ENCODE data around the gene WDR91. TPM values are rescaled to one million over a fixed set of nuclear protein-coding genes. Genes with fewer than 3 reads are reported as not detected.

The WDR91 gene
- total RNA-seq, 3 donors from 2014 or later (not counting 1 experiment from before 2014, with no cell fraction given): 28.7 to 42.0 (median 39.2) TPM

- H3K4me1 ChIP-seq (ENCODE audit: control insufficient read depth, insufficient read depth, low read length): no peaks in the 10 kb centered on the region
- no peak for TF ChIP-seq CTCF (IDR thresholded peaks at IDR 0.05)
- no peak overlapping the region for H3K27ac ChIP-seq (ENCODE audit: low read length)
- H3K9me3 ChIP-seq (ENCODE audit: control insufficient read depth, insufficient read depth, low read length): no peaks in the 10 kb centered on the region
- intact Hi-C loops (cut with micrococcal nuclease): no loop called here
- no peaks in the 10 kb centered on the region for H3K36me3 Mint-ChIP-seq
- no peak overlapping the region for H3K27ac Mint-ChIP-seq
- WGBS (ENCODE audit: insufficient coverage): 92% methylated on average over 13 of the region's 13 CpGs
- H3K4me3 Mint-ChIP-seq: no peak overlapping the region
- no peak overlapping the region for H3K4me3 ChIP-seq (ENCODE audit: low read length)
- H3K27me3 ChIP-seq (ENCODE audit: control insufficient read depth, insufficient read depth, low read length): no peaks in the 10 kb centered on the region
- H3K27me3 Mint-ChIP-seq (ENCODE audit: low read depth in 2 of 2): no peaks in the 10 kb centered on the region
- no peaks in the 10 kb centered on the region for H3K36me3 ChIP-seq (ENCODE audit: control insufficient read depth, insufficient read depth, low read length)
- ATAC-seq (no peak), DNase-seq (no peak)
- no peaks in the 10 kb centered on the region for H3K4me1 Mint-ChIP-seq
- H3K9me3 Mint-ChIP-seq: no peaks in the 10 kb centered on the region
These were observed 21.4 kb upstream of the WDR91 start for GRCh38 chr7:135232720-135233119.

GRCh38 chr7:135232087-135232486 lies 20.8 kb upstream of the WDR91 start:
- Histone ChIP-seq H3K4me1 (ENCODE audit: control insufficient read depth, insufficient read depth, low read length) (no peaks in the 10 kb centered on the region), H3K4me3 (ENCODE audit: low read length) (no peak overlapping the region), H3K27me3 (ENCODE audit: control insufficient read depth, insufficient read depth, low read length) (no peaks in the 10 kb centered on the region), H3K9me3 (ENCODE audit: control insufficient read depth, insufficient read depth, low read length) (no peaks in the 10 kb centered on the region), H3K36me3 (ENCODE audit: control insufficient read depth, insufficient read depth, low read length) (no peaks in the 10 kb centered on the region), H3K27ac (ENCODE audit: low read length) (no peak overlapping the region)
- no peaks in the 10 kb centered on the region for H3K27me3 Mint-ChIP-seq (ENCODE audit: low read depth in 2 of 2)
- H3K9me3 Mint-ChIP-seq: no peaks in the 10 kb centered on the region
- H3K4me1 Mint-ChIP-seq: no peaks in the 10 kb centered on the region
- DNase-seq (no peak), ATAC-seq (no peak)
- WGBS (ENCODE audit: insufficient coverage): 91% methylated on average over 6 of the region's 6 CpGs
- no peak overlapping the region for H3K4me3 Mint-ChIP-seq
- H3K36me3 Mint-ChIP-seq: no peaks in the 10 kb centered on the region
- no peak for TF ChIP-seq CTCF (IDR thresholded peaks at IDR 0.05)
- H3K27ac Mint-ChIP-seq: no peak overlapping the region
- intact Hi-C loops (cut with micrococcal nuclease): no loop called here

- H3K4me1 ChIP-seq (ENCODE audit: control insufficient read depth, insufficient read depth, low read length): no peaks in the 10 kb centered on the region
- ATAC-seq (no peak), DNase-seq (no peak)
- H3K4me3 ChIP-seq (ENCODE audit: low read length): no peak overlapping the region
- H3K9me3 ChIP-seq (ENCODE audit: control insufficient read depth, insufficient read depth, low read length): no peaks in the 10 kb centered on the region
- Mint-ChIP-seq H3K27me3 (ENCODE audit: low read depth in 2 of 2) (no peaks in the 10 kb centered on the region), H3K9me3 (no peaks in the 10 kb centered on the region), H3K4me1 (no peaks in the 10 kb centered on the region), H3K36me3 (no peaks in the 10 kb centered on the region), H3K27ac (no peak overlapping the region), H3K4me3 (no peak overlapping the region)
- H3K27me3 ChIP-seq (ENCODE audit: control insufficient read depth, insufficient read depth, low read length): no peaks in the 10 kb centered on the region
- H3K36me3 ChIP-seq (ENCODE audit: control insufficient read depth, insufficient read depth, low read length): no peaks in the 10 kb centered on the region
- intact Hi-C loops (cut with micrococcal nuclease): no loop called here
- no peak for TF ChIP-seq CTCF (IDR thresholded peaks at IDR 0.05)
- H3K27ac ChIP-seq (ENCODE audit: low read length): no peak overlapping the region
These were observed 20.4 kb upstream of the WDR91 start for GRCh38 chr7:135231686-135232085.

- no peaks in the 10 kb centered on the region for H3K4me1 Mint-ChIP-seq
These were observed 12.7 kb upstream of the WDR91 start for GRCh38 chr7:135224027-135224426.

More at GRCh38 chr7:135224027-135224426, 12.7 kb upstream of the WDR91 start:
- no peaks in the 10 kb centered on the region for H3K36me3 Mint-ChIP-seq
- Histone ChIP-seq H3K4me1 (ENCODE audit: control insufficient read depth, insufficient read depth, low read length) (no peaks in the 10 kb centered on the region), H3K27me3 (ENCODE audit: control insufficient read depth, insufficient read depth, low read length) (no peaks in the 10 kb centered on the region), H3K9me3 (ENCODE audit: control insufficient read depth, insufficient read depth, low read length) (no peaks in the 10 kb centered on the region), H3K27ac (ENCODE audit: low read length) (no peak overlapping the region), H3K4me3 (ENCODE audit: low read length) (no peak overlapping the region), H3K36me3 (ENCODE audit: control insufficient read depth, insufficient read depth, low read length) (no peaks in the 10 kb centered on the region)
- peaks cover 19 to 40% of the 10 kb centered on the region in 2 donors for H3K27me3 Mint-ChIP-seq (ENCODE audit: low read depth in 2 of 2)
- WGBS (ENCODE audit: insufficient coverage): no CpG with 5 or more reads among the region's 1 CpG
- intact Hi-C loops (cut with micrococcal nuclease): no loop called here
- H3K9me3 Mint-ChIP-seq: no peaks in the 10 kb centered on the region
- DNase-seq: no peak
- no peak for ATAC-seq
- no peak overlapping the region for H3K27ac Mint-ChIP-seq
- TF ChIP-seq CTCF (IDR thresholded peaks at IDR 0.05): no peak
- H3K4me3 Mint-ChIP-seq: no peak overlapping the region
